Measurements from ENCODE around the gene GRM6.

GRM6 gene

GRCh38 chr5:178984145-178985072 lies 10.7 kb downstream of the GRM6 start:
- in situ Hi-C loops (cut with MboI; ENCODE audit: low pct_unique_long_range_greater_than_20kb, low sequenced_read_pairs, unreplicated experiment): no loop called here
- no peak for TF ChIP-seq CTCF (IDR thresholded peaks at IDR 0.05; ENCODE audit: extremely low read depth, insufficient read depth, missing control alignments)
- no peak for DNase-seq (ENCODE audit: low spot score)

- DNase-seq (ENCODE audit: low spot score): no peak
- in situ Hi-C loops (cut with MboI; ENCODE audit: low pct_unique_long_range_greater_than_20kb, low sequenced_read_pairs, unreplicated experiment): no loop called here
- no peak for TF ChIP-seq CTCF (IDR thresholded peaks at IDR 0.05; ENCODE audit: extremely low read depth, insufficient read depth, missing control alignments)
Measured at GRCh38 chr5:178983728-178984127, 11.4 kb downstream of the GRM6 start.

GRCh38 chr5:178982941-178983340 lies 12.2 kb downstream of the GRM6 start:
- DNase-seq (ENCODE audit: low spot score): no peak
- TF ChIP-seq CTCF (IDR thresholded peaks at IDR 0.05; ENCODE audit: extremely low read depth, insufficient read depth, missing control alignments): no peak
- in situ Hi-C loops (cut with MboI; ENCODE audit: low pct_unique_long_range_greater_than_20kb, low sequenced_read_pairs, unreplicated experiment): no loop called here

GRCh38 chr5:178981381-178981780 lies 13.7 kb downstream of the GRM6 start:
- in situ Hi-C loops (cut with MboI; ENCODE audit: low pct_unique_long_range_greater_than_20kb, low sequenced_read_pairs, unreplicated experiment): no loop called here
- no peak for TF ChIP-seq CTCF (IDR thresholded peaks at IDR 0.05; ENCODE audit: extremely low read depth, insufficient read depth, missing control alignments)
- no peak for DNase-seq (ENCODE audit: low spot score)

- in situ Hi-C loops (cut with MboI; ENCODE audit: low pct_unique_long_range_greater_than_20kb, low sequenced_read_pairs, unreplicated experiment): no loop called here
- no peak for TF ChIP-seq CTCF (IDR thresholded peaks at IDR 0.05; ENCODE audit: extremely low read depth, insufficient read depth, missing control alignments)
- no peak for DNase-seq (ENCODE audit: low spot score)
Measured at GRCh38 chr5:178965465-178966055, 29.6 kb downstream of the GRM6 start.

- in situ Hi-C loops (cut with MboI; ENCODE audit: low pct_unique_long_range_greater_than_20kb, low sequenced_read_pairs, unreplicated experiment): no loop called here
- no peak for TF ChIP-seq CTCF (IDR thresholded peaks at IDR 0.05; ENCODE audit: extremely low read depth, insufficient read depth, missing control alignments)
- DNase-seq (ENCODE audit: low spot score): no peak
Measured at GRCh38 chr5:178941361-178941760, 53.8 kb downstream of the GRM6 start.
